ENCODE data around the gene ENTREP1. TPM values are rescaled to one million over a fixed set of nuclear protein-coding genes. Genes with fewer than 3 reads are reported as not detected.

Gene ENTREP1
- total RNA-seq, 1 donor from 2014 or later = 3.1 TPM

DNA sequence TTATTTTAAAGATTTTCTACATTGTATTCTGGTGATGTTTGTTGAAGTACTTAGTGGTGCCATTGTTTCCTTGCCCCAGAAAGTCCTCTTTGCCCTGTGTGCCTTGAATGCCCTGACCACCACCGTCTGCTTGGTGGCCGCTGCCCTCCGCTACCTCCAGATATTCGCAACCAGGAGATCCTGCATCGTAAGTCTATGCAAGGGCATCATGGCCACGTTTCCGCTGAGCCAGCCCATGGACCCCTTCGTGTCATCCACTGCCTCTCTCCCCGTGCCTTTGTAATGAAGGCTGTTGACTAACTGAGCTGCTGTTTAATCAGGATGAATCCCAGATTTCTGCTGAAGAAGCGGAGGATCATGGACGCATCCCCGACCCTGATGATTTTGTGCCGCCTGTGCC is 52.3 kb downstream of the ENTREP1 start:
- no peak for DNase-seq (ENCODE audit: low read depth)
- Histone ChIP-seq H3K4me3 (ENCODE audit: low read depth, low read length) (no peak overlapping the region), H3K36me3 (ENCODE audit: control insufficient read depth, insufficient read depth, low read length) (no peaks in the 10 kb centered on the region), H3K27me3 (ENCODE audit: control insufficient read depth, insufficient read depth, low read length) (no peaks in the 10 kb centered on the region)
- TF ChIP-seq, protein P1, sequence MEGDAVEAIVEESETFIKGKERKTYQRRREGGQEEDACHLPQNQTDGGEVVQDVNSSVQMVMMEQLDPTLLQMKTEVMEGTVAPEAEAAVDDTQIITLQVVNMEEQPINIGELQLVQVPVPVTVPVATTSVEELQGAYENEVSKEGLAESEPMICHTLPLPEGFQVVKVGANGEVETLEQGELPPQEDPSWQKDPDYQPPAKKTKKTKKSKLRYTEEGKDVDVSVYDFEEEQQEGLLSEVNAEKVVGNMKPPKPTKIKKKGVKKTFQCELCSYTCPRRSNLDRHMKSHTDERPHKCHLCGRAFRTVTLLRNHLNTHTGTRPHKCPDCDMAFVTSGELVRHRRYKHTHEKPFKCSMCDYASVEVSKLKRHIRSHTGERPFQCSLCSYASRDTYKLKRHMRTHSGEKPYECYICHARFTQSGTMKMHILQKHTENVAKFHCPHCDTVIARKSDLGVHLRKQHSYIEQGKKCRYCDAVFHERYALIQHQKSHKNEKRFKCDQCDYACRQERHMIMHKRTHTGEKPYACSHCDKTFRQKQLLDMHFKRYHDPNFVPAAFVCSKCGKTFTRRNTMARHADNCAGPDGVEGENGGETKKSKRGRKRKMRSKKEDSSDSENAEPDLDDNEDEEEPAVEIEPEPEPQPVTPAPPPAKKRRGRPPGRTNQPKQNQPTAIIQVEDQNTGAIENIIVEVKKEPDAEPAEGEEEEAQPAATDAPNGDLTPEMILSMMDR (IDR thresholded peaks at IDR 0.05; ENCODE audit: insufficient read depth, low read length, poor library complexity, severe bottlenecking) = no peak

DNA sequence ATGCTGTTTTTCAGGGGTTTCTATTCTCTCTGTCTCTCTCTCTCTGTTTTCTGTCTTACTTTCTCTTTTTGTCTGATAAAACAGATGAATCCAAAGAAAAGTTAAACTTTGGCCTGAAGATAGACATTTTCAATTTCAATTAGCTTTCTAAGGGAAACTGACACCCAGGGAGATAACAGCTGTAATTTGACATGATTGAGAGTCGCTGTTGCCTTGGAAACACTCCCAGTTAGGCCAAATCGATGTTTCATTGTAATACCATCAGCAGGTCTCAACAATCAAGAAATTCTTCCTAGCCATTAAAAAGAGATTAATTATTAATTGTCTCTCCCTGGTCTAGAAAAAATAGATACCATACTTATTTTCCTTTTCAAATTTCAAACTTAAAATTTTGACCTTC is 53.0 kb downstream of the ENTREP1 start:
- H3K4me3 ChIP-seq (ENCODE audit: low read depth, low read length) = no peak overlapping the region
- TF ChIP-seq, protein P1 (IDR thresholded peaks at IDR 0.05; ENCODE audit: insufficient read depth, low read length, poor library complexity, severe bottlenecking) = no peak
- no peaks in the 10 kb centered on the region for H3K27me3 ChIP-seq (ENCODE audit: control insufficient read depth, insufficient read depth, low read length)
- no peaks in the 10 kb centered on the region for H3K36me3 ChIP-seq (ENCODE audit: control insufficient read depth, insufficient read depth, low read length)
- no peak for DNase-seq (ENCODE audit: low read depth)

DNA sequence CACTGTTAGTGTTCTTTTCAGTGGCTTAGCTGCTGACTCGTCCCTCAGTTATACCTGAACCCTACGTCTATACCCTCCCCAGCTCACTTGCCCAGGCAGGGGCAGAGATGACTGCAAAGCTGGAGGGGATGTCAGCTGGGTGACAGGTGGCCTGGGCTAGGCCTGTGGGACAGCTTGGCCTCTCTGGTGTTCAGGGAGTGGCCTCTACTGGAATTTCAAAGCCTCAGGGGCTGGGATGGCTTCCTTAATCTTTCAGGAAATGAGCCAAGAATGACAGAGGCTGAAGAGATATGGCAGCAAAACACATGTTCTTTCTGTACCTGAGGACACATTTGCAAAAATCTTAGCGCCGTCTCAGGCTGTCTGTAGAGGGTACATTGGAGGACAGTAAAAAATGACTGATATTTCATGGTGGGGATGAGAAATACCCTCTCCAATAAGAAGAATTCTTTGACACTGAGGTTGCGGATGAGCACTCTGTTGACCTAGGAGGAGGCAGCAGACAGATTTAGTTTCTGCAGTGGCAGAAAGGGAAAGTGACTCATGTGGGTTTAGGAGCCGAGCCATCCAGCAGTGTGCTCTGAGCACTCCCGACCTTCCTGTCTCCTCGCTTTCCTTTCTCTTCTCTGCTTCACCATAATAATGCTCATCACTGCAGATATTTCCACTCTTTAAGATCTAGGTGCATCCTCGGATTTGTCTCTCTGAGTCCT is 54.4 kb downstream of the ENTREP1 start:
- Histone ChIP-seq H3K36me3 (ENCODE audit: control insufficient read depth, insufficient read depth, low read length) (no peaks in the 10 kb centered on the region), H3K27me3 (ENCODE audit: control insufficient read depth, insufficient read depth, low read length) (no peaks in the 10 kb centered on the region), H3K4me3 (ENCODE audit: low read depth, low read length) (no peak overlapping the region)
- DNase-seq (ENCODE audit: low read depth) = peak; percentile 34
- TF ChIP-seq, protein P1 (IDR thresholded peaks at IDR 0.05; ENCODE audit: insufficient read depth, low read length, poor library complexity, severe bottlenecking) = no peak

DNA sequence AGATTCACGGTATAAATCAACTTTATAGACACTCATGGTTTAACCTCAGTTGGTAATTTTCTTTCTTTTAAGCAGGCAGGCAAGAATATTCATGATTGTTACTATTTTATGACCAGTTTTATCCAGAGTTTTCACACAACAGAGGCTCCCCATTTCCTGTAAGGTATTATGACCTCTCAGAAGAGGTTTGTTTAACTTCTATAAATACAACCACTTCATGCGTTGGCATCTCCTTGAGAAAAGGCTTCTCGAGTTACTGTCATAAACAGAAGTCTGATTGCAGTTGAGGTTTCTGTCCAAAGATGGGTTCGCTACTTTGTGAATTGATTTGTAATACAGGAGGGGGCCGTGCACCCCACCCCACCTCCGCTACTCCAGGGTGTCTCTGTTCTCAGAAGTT is 55.3 kb downstream of the ENTREP1 start:
- TF ChIP-seq, protein P1 (IDR thresholded peaks at IDR 0.05; ENCODE audit: insufficient read depth, low read length, poor library complexity, severe bottlenecking) = no peak
- H3K4me3 ChIP-seq (ENCODE audit: low read depth, low read length) = no peak overlapping the region
- no peak for DNase-seq (ENCODE audit: low read depth)

DNA sequence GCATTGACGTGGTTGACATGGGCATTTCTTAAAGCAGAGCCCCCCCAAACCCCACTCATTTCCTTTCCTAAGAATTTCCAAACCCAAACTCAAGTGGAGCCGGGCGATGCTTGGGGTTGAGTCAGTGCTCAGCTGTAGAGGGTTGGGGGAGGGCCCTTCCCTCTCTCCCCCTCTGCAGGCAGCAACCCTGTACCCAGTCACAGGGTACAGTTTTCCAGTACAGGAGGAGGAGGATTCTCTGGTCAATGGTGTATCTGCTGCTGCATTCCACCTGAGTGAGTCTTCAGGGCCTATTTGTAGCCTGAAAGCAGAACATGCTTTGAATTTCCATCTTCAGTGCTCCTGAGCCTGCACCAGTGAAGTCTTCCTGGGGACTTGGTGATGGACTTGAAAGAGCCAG is 55.8 kb downstream of the ENTREP1 start:
- TF ChIP-seq, protein P1 (IDR thresholded peaks at IDR 0.05; ENCODE audit: insufficient read depth, low read length, poor library complexity, severe bottlenecking) = no peak
- no peaks in the 10 kb centered on the region for H3K27me3 ChIP-seq (ENCODE audit: control insufficient read depth, insufficient read depth, low read length)
- H3K36me3 ChIP-seq (ENCODE audit: control insufficient read depth, insufficient read depth, low read length) = no peaks in the 10 kb centered on the region
- peak; percentile 38 for DNase-seq (ENCODE audit: low read depth)
- no peak overlapping the region for H3K4me3 ChIP-seq (ENCODE audit: low read depth, low read length)

More for the DNA sequence above, 55.3 kb downstream of the ENTREP1 start:
- H3K36me3 ChIP-seq (ENCODE audit: control insufficient read depth, insufficient read depth, low read length) = no peaks in the 10 kb centered on the region
- no peaks in the 10 kb centered on the region for H3K27me3 ChIP-seq (ENCODE audit: control insufficient read depth, insufficient read depth, low read length)

DNA sequence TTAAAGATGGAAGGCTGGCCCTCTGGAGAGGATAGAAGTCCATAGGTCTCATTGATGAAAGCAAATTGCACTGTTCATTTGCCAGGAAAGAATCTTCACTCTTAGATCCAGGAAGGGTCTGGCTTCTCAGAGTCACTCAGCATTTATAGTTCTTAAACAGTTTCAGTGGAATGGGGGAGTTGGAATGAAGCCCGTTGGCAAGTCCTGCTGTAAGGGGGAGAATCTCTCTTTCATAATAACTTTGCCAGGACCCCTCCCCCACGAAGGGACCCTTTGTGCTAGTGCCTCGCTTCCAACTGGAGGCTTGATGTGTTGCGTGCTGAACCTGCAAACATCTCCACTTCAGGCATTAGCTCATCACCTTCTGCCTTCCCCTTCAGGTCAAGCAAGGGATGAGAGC is 57.1 kb downstream of the ENTREP1 start:
- Histone ChIP-seq H3K27me3 (ENCODE audit: control insufficient read depth, insufficient read depth, low read length) (no peaks in the 10 kb centered on the region), H3K4me3 (ENCODE audit: low read depth, low read length) (no peak overlapping the region), H3K36me3 (ENCODE audit: control insufficient read depth, insufficient read depth, low read length) (no peaks in the 10 kb centered on the region)
- no peak for DNase-seq (ENCODE audit: low read depth)
- TF ChIP-seq, protein P1 (IDR thresholded peaks at IDR 0.05; ENCODE audit: insufficient read depth, low read length, poor library complexity, severe bottlenecking) = no peak

Data from kidney epithelial cell (primary cell).